Measurements from ENCODE around the gene KIF26A.

The KIF26A gene

DNA sequence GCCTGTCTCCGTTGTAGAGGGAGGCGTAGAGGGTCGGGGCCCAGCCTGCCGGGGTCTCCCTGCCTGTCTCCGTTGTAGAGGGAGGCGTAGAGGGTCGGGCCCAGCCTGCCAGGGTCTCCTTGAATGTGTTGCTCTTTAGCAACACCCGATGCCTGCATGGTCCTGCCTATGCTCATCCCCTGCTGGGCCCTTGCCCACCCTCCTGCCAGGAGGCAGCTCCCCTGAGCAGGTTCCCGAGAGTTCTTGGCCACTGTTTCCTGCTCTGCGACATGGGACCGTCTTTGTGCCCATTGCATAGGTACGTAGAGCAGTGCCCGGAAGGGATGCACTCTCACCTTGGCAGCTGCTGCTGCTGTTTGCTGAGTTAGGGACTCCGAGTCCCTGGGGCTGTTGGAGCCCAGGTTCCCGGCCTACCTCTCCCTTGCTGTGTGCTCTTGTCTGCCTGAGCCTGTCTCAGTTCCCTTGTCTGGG, 3.3 kb downstream of the KIF26A start:
- no peaks in the 10 kb centered on the region for H3K4me1 ChIP-seq (ENCODE audit: low read length)
- H3K4me3 ChIP-seq (ENCODE audit: low read length): no peak overlapping the region
- no peaks in the 10 kb centered on the region for H3K27me3 ChIP-seq (ENCODE audit: low read depth, low read length)
- no peak overlapping the region for H3K4me2 ChIP-seq (ENCODE audit: low read length)
- H4K20me1 ChIP-seq (ENCODE audit: insufficient read depth, low read length): no peaks in the 10 kb centered on the region
- no peak overlapping the region for H3K9ac ChIP-seq (ENCODE audit: low read length)
- no peak for TF ChIP-seq EZH2phosphoT487 (IDR thresholded peaks at IDR 0.05; ENCODE audit: low read depth)
- TF ChIP-seq, protein P1, sequence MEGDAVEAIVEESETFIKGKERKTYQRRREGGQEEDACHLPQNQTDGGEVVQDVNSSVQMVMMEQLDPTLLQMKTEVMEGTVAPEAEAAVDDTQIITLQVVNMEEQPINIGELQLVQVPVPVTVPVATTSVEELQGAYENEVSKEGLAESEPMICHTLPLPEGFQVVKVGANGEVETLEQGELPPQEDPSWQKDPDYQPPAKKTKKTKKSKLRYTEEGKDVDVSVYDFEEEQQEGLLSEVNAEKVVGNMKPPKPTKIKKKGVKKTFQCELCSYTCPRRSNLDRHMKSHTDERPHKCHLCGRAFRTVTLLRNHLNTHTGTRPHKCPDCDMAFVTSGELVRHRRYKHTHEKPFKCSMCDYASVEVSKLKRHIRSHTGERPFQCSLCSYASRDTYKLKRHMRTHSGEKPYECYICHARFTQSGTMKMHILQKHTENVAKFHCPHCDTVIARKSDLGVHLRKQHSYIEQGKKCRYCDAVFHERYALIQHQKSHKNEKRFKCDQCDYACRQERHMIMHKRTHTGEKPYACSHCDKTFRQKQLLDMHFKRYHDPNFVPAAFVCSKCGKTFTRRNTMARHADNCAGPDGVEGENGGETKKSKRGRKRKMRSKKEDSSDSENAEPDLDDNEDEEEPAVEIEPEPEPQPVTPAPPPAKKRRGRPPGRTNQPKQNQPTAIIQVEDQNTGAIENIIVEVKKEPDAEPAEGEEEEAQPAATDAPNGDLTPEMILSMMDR (IDR thresholded peaks at IDR 0.05; ENCODE audit: low read depth, low read length): no peak
- H2AFZ ChIP-seq (ENCODE audit: low read depth, low read length): no peak overlapping the region
- no peaks in the 10 kb centered on the region for H3K9me3 ChIP-seq (ENCODE audit: insufficient read depth, low read length)
- H3K79me2 ChIP-seq (ENCODE audit: low read length): no peaks in the 10 kb centered on the region
- H3K36me3 ChIP-seq (replicated peaks; ENCODE audit: low read depth, low read length): no peaks in the 10 kb centered on the region
- no peak overlapping the region for H3K27ac ChIP-seq (ENCODE audit: low read length)

DNA sequence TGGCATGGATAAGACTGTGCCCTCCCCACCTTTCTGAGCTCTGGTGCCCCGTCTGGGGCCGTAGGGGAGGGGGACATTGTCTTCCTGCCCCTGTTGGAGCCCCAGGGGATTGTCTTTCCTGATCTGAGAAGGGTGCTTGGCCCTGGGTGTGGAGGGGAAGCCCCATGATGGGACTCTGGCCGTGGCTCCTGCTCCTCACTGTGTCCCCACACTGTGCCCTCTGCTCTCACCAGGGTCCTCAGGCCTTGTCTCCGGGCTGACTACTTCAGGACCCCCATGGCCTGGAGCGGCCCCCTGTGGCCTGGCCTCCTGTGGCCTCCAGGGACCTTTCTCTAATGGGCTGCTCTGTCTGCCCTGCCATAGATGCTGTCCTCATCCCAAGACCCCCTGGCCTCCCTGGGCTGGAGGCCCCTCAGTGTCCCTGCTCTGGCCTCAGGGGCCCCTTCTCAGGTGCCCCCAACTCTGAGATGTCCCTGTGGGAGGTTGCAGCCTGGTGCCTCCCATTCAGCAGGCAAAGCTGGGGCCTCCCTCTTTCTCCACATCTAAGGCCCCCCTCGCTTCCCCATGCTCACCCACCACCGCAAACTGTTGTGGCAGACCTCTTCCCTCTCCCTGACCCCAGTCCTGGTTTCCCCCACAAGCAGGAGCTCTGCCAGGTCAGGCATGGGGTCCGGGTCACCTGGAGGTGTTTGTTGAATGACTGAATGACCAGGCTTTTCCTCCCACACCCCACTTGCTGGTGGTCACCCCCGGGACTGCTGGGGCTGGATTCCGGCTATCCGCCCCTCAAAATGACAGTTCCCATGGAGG, 4.0 kb downstream of the KIF26A start:
- Histone ChIP-seq H3K27me3 (ENCODE audit: low read depth, low read length) (no peaks in the 10 kb centered on the region), H3K79me2 (ENCODE audit: low read length) (no peaks in the 10 kb centered on the region), H4K20me1 (ENCODE audit: insufficient read depth, low read length) (no peaks in the 10 kb centered on the region), H2AFZ (ENCODE audit: low read depth, low read length) (no peak overlapping the region), H3K4me2 (ENCODE audit: low read length) (no peak overlapping the region), H3K36me3 (replicated peaks; ENCODE audit: low read depth, low read length) (no peaks in the 10 kb centered on the region), H3K4me3 (ENCODE audit: low read length) (no peak overlapping the region), H3K4me1 (ENCODE audit: low read length) (no peaks in the 10 kb centered on the region), H3K9me3 (ENCODE audit: insufficient read depth, low read length) (no peaks in the 10 kb centered on the region), H3K27ac (ENCODE audit: low read length) (no peak overlapping the region), H3K9ac (ENCODE audit: low read length) (no peak overlapping the region)
- TF ChIP-seq EZH2phosphoT487 (IDR thresholded peaks at IDR 0.05; ENCODE audit: low read depth): no peak
- TF ChIP-seq, protein P1 (IDR thresholded peaks at IDR 0.05; ENCODE audit: low read depth, low read length): no peak

DNA sequence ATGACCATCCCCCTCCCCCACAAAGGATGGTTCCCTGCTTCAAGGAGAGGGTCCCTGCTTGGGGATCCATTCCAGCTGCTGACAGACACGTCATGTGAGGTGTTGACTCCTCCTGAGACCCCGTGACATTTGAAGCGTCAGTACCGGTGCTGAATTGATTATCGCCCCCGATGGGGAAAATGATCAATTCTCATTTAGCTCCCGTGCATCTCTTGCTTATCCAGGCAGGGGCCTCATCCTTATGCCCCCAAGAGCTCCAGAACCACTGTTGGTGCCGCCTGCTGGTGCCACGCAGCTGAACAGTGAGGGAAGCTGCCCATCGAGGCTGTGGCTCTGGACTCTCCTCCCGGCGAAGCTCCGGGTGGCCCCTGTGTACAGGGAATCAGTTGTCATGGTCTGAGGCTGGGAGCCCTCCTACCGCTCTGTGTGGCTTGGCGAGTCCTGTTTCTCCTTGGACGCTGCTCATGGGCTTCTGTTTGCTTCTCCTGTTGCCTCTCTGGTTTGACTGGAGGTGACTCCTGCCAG, 4.6 kb downstream of the KIF26A start:
- Histone ChIP-seq H3K9ac (ENCODE audit: low read length) (no peak overlapping the region), H3K27ac (ENCODE audit: low read length) (no peak overlapping the region), H3K4me1 (ENCODE audit: low read length) (peaks cover 3% of the 10 kb centered on the region), H3K36me3 (replicated peaks; ENCODE audit: low read depth, low read length) (no peaks in the 10 kb centered on the region), H2AFZ (ENCODE audit: low read depth, low read length) (no peak overlapping the region), H4K20me1 (ENCODE audit: insufficient read depth, low read length) (no peaks in the 10 kb centered on the region), H3K9me3 (ENCODE audit: insufficient read depth, low read length) (no peaks in the 10 kb centered on the region), H3K27me3 (ENCODE audit: low read depth, low read length) (no peaks in the 10 kb centered on the region), H3K4me3 (ENCODE audit: low read length) (no peak overlapping the region), H3K4me2 (ENCODE audit: low read length) (no peak overlapping the region), H3K79me2 (ENCODE audit: low read length) (no peaks in the 10 kb centered on the region)
- TF ChIP-seq, protein P1 (IDR thresholded peaks at IDR 0.05; ENCODE audit: low read depth, low read length): no peak
- TF ChIP-seq EZH2phosphoT487 (IDR thresholded peaks at IDR 0.05; ENCODE audit: low read depth): no peak

DNA sequence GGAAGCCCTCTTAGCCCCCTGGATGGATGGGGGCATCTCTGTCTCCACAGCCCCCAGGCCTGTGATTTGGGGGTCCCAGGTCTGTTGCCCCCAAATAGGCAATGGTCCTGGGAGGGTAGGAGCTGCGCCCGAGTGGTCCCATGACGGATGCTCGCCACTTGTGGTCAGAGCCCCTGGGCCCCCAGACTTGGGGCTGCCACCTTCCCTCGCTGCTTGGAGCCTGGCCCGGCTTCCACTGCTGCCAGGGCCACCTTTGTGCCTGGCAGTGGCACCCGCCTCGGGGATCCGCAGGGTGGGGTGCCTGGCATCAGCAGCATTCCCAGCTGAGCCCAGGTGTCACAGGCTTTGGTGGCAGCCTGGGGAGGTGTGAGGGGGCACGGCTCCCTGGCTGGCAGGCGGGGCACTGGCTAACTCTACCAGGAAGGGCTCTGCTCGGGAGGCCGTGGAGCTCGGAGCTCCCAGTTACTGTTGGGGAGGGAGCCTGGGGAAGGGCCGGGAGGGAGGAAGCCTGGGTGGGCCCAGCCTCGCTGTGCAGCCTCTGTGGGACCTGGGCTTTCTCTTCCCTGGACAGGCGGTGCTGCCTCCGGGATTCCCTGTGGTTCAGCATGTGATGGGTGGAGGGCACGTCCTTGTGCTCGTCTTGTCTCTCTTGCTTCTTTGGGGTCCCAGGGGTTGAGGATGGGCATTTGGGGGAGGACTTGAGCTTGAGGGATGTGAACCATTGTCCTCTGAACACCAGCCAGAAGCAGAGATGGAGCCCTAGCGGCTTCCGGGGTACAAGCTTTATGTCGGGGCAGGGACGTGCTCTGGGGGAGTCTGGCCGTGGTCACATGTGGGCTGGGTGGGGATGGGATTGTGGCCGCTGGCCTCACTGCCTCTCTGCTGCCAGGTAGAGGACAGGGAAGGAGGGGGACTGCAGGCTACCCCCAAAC, 5.4 kb downstream of the KIF26A start:
- no peak overlapping the region for H3K4me2 ChIP-seq (ENCODE audit: low read length)
- H3K27ac ChIP-seq (ENCODE audit: low read length): no peak overlapping the region
- H2AFZ ChIP-seq (ENCODE audit: low read depth, low read length): no peak overlapping the region
- H3K4me3 ChIP-seq (ENCODE audit: low read length): no peak overlapping the region
- peaks cover 7% of the 10 kb centered on the region for H3K4me1 ChIP-seq (ENCODE audit: low read length)
- H3K27me3 ChIP-seq (ENCODE audit: low read depth, low read length): no peaks in the 10 kb centered on the region
- no peaks in the 10 kb centered on the region for H3K36me3 ChIP-seq (replicated peaks; ENCODE audit: low read depth, low read length)
- no peaks in the 10 kb centered on the region for H3K79me2 ChIP-seq (ENCODE audit: low read length)
- no peaks in the 10 kb centered on the region for H4K20me1 ChIP-seq (ENCODE audit: insufficient read depth, low read length)
- no peaks in the 10 kb centered on the region for H3K9me3 ChIP-seq (ENCODE audit: insufficient read depth, low read length)
- TF ChIP-seq, protein P1 (IDR thresholded peaks at IDR 0.05; ENCODE audit: low read depth, low read length): no peak
- no peak for TF ChIP-seq EZH2phosphoT487 (IDR thresholded peaks at IDR 0.05; ENCODE audit: low read depth)
- no peak overlapping the region for H3K9ac ChIP-seq (ENCODE audit: low read length)

Measured in OCI-LY3 (cell line).